Measurements from ENCODE around the gene PIK3CG.
"Not testable (repeated sequence)": the region's sequence is repeated elsewhere in the genome, so short reads cannot be mapped to it uniquely, and the experiment has no call there.

The PIK3CG gene

DNA sequence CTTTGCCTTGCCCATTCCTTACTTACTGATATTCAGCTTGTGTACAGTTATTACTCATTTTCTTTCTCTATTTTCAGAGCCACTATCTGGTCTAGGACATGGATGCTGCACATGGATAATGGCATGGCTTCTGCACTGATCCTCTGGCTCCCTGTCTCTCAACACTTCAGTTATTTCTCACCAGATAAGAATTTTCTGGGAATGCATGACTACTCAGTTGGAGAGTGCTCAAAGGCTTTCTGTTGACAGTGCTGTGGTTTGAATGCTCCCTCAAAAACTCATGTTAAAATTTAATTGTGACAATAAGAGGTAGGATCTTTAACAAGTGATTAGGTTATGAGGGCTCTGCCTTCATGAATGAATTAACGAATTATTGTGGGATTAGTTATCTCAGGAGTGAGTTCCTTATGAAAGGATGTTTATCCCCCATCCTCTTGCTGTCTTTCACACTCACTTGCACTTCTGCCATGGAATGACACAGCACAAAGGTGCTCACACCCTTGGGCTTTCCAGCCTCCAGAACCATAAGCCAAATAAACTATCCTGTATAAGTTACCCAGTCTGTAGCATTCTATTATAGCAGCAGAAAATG lies 16.1 kb upstream of the PIK3CG start:
- Histone ChIP-seq H3K4me3 (ENCODE audit: low read depth, low read length) (no peak overlapping the region), H3K36me3 (ENCODE audit: control insufficient read depth in 2 of 2, insufficient read depth in 1 of 2, low read length in 2 of 2) (no peaks in the 10 kb centered on the region), H3K4me1 (ENCODE audit: control insufficient read depth, insufficient read depth, low read length) (no peaks in the 10 kb centered on the region), H3K9me3 (ENCODE audit: control insufficient read depth, insufficient read depth, low read depth, low read length) (no peaks in the 10 kb centered on the region), H3K27ac (ENCODE audit: extremely low read depth, low read depth, low read length) (no peak overlapping the region)
- POLR2A ChIA-PET, result no interaction called here
- TF ChIP-seq ZFHX2 (tag by site-specific recombination; conservative IDR thresholded peaks at IDR 0.05), result no peak
- TF ChIP-seq ZNF558 (tag by site-specific recombination; IDR thresholded peaks at IDR 0.05), result no peak
- no peak for TF ChIP-seq GLI2 (tag by site-specific recombination; IDR thresholded peaks at IDR 0.05; ENCODE audit: borderline replicate concordance, low read depth)
- TF ChIP-seq ZNF114 (tag by site-specific recombination; IDR thresholded peaks at IDR 0.05), result no peak
- TF ChIP-seq ZNF621 (tag by site-specific recombination; IDR thresholded peaks at IDR 0.05), result no peak
- TF ChIP-seq ZNF302 (tag by site-specific recombination; IDR thresholded peaks at IDR 0.05; ENCODE audit: low read depth), result no peak
- TF ChIP-seq ZBTB20 (tag by site-specific recombination; IDR thresholded peaks at IDR 0.05), result no peak
- TF ChIP-seq ZNF433 (tag by site-specific recombination; IDR thresholded peaks at IDR 0.05; ENCODE audit: low read depth), result no peak
- TF ChIP-seq ZNF404 (tag by site-specific recombination; IDR thresholded peaks at IDR 0.05), result no peak
- no peak for TF ChIP-seq ZNF529 (tag by site-specific recombination; IDR thresholded peaks at IDR 0.05; ENCODE audit: insufficient replicate concordance)
- no peak for TF ChIP-seq ZNF214 (tag by site-specific recombination; IDR thresholded peaks at IDR 0.05; ENCODE audit: borderline replicate concordance)
- no peak for TF ChIP-seq TRIM28 (IDR thresholded peaks at IDR 0.05; ENCODE audit: borderline replicate concordance, low read length)
- no peak for TF ChIP-seq ZNF510 (tag by site-specific recombination; IDR thresholded peaks at IDR 0.05; ENCODE audit: insufficient replicate concordance)
- no peak for TF ChIP-seq ZNF211 (tag by site-specific recombination; IDR thresholded peaks at IDR 0.05; ENCODE audit: low read depth)
- TF ChIP-seq, protein P1, sequence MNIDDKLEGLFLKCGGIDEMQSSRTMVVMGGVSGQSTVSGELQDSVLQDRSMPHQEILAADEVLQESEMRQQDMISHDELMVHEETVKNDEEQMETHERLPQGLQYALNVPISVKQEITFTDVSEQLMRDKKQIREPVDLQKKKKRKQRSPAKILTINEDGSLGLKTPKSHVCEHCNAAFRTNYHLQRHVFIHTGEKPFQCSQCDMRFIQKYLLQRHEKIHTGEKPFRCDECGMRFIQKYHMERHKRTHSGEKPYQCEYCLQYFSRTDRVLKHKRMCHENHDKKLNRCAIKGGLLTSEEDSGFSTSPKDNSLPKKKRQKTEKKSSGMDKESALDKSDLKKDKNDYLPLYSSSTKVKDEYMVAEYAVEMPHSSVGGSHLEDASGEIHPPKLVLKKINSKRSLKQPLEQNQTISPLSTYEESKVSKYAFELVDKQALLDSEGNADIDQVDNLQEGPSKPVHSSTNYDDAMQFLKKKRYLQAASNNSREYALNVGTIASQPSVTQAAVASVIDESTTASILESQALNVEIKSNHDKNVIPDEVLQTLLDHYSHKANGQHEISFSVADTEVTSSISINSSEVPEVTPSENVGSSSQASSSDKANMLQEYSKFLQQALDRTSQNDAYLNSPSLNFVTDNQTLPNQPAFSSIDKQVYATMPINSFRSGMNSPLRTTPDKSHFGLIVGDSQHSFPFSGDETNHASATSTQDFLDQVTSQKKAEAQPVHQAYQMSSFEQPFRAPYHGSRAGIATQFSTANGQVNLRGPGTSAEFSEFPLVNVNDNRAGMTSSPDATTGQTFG (tag by site-specific recombination; IDR thresholded peaks at IDR 0.05; ENCODE audit: borderline replicate concordance), result no peak
- TF ChIP-seq ZSCAN16 (tag by site-specific recombination; IDR thresholded peaks at IDR 0.05), result no peak
- no peak for TF ChIP-seq GLIS2 (tag by site-specific recombination; IDR thresholded peaks at IDR 0.05)
- no peak for TF ChIP-seq ZNF664 (tag by site-specific recombination; IDR thresholded peaks at IDR 0.05)
- CTCF ChIA-PET, result interaction anchor here (0.8 kb wide), 1 partner anchor 16 kb away, joined by 3 read pairs; the partner anchor contains the start of gene PIK3CG

DNA sequence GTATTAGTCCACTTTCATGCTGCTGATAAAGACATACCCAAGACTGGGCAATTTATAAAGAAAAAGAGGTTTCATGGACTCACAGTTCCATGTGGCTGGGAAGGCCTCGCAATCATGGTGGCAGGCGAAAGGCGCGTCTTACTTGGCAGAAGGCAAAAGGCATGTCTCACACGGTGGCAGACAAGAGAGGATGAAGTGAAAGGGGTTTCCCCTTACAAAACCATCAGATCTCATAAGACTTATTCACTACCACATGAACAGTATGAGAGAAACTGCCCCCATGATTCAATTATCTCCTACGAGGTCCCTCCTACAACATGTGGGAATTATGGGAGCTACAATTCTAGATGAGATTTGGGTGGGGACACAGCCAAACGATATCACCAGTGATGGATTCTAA lies 13.4 kb upstream of the PIK3CG start:
- POLR2A ChIA-PET; H3K36me3 ChIP-seq (ENCODE audit: control insufficient read depth in 2 of 2, insufficient read depth in 1 of 2, low read length in 2 of 2); H3K4me3 ChIP-seq (ENCODE audit: low read depth, low read length); H3K9me3 ChIP-seq (ENCODE audit: control insufficient read depth, insufficient read depth, low read depth, low read length); CTCF ChIA-PET; H3K27ac ChIP-seq (ENCODE audit: extremely low read depth, low read depth, low read length); H3K4me1 ChIP-seq (ENCODE audit: control insufficient read depth, insufficient read depth, low read length): not testable (repeated sequence)

DNA sequence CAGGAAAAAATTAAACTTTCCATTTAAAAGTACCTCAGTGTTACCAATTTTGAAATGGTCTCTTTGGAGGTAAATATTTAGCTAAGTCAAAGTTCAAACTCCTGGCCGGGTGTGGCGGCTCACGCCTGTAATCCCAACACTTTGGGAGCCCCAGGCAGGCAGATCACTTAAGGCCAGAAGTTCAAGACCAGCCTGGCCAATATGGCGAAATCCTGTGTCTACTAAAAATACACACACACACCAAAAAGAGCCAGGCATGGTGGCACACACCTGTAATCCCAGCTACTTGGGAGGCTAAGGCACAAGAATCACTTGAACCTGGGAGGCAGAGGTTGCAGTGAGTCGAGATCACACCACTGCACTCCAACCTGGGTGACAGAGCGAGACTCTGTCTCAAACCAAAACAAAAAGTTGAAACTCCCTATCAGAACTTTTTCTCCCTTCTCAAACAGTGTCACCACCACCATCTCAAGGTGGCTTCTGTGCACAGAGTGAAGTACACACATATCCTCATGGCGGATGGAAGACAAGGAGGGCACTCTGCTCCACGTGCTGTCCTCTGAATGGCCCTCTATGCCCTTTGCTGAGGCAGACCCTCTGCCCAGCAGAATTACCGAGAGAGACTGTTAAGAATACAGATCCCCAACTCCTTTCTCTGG lies 11.7 kb upstream of the PIK3CG start:
- Histone ChIP-seq H3K9me3 (ENCODE audit: control insufficient read depth, insufficient read depth, low read depth, low read length) (no peaks in the 10 kb centered on the region), H3K36me3 (ENCODE audit: control insufficient read depth in 2 of 2, insufficient read depth in 1 of 2, low read length in 2 of 2) (no peaks in the 10 kb centered on the region), H3K4me1 (ENCODE audit: control insufficient read depth, insufficient read depth, low read length) (no peaks in the 10 kb centered on the region), H3K27ac (ENCODE audit: extremely low read depth, low read depth, low read length) (no peak overlapping the region), H3K4me3 (ENCODE audit: low read depth, low read length) (no peak overlapping the region)
- ChIA-PET POLR2A (no interaction called here), CTCF (no interaction called here)
- no peak for TF ChIP-seq ZNF146 (tag by site-specific recombination; IDR thresholded peaks at IDR 0.05)
- TF ChIP-seq ZEB2 (tag by site-specific recombination; IDR thresholded peaks at IDR 0.05), result no peak
- TF ChIP-seq ZNF112 (tag by site-specific recombination; IDR thresholded peaks at IDR 0.05), result no peak
- TF ChIP-seq ZNF23 (tag by site-specific recombination; IDR thresholded peaks at IDR 0.05; ENCODE audit: borderline replicate concordance), result no peak
- no peak for TF ChIP-seq ZXDB (tag by site-specific recombination; IDR thresholded peaks at IDR 0.05)
- no peak for TF ChIP-seq ZNF362 (tag by site-specific recombination; IDR thresholded peaks at IDR 0.05)
- no peak for TF ChIP-seq ZNF830 (tag by site-specific recombination; IDR thresholded peaks at IDR 0.05; ENCODE audit: low read depth)
- no peak for TF ChIP-seq GFI1B (tag by site-specific recombination; IDR thresholded peaks at IDR 0.05)
- no peak for TF ChIP-seq REPIN1 (tag by site-specific recombination; IDR thresholded peaks at IDR 0.05; ENCODE audit: low read depth)
- no peak for TF ChIP-seq SCRT2 (tag by site-specific recombination; IDR thresholded peaks at IDR 0.05)
- no peak for TF ChIP-seq ZNF302 (tag by site-specific recombination; IDR thresholded peaks at IDR 0.05; ENCODE audit: low read depth)
- no peak for TF ChIP-seq ZNF561 (tag by site-specific recombination; IDR thresholded peaks at IDR 0.05; ENCODE audit: borderline replicate concordance)
- no peak for TF ChIP-seq ZNF580 (tag by site-specific recombination; IDR thresholded peaks at IDR 0.05)
